ENCODE data around the gene C8G. TPM values are rescaled to one million over a fixed set of nuclear protein-coding genes. Genes with fewer than 3 reads are reported as not detected.

C8G gene
- total RNA-seq, 1 experiment from 2014 or later, result 2.9 TPM

DNA sequence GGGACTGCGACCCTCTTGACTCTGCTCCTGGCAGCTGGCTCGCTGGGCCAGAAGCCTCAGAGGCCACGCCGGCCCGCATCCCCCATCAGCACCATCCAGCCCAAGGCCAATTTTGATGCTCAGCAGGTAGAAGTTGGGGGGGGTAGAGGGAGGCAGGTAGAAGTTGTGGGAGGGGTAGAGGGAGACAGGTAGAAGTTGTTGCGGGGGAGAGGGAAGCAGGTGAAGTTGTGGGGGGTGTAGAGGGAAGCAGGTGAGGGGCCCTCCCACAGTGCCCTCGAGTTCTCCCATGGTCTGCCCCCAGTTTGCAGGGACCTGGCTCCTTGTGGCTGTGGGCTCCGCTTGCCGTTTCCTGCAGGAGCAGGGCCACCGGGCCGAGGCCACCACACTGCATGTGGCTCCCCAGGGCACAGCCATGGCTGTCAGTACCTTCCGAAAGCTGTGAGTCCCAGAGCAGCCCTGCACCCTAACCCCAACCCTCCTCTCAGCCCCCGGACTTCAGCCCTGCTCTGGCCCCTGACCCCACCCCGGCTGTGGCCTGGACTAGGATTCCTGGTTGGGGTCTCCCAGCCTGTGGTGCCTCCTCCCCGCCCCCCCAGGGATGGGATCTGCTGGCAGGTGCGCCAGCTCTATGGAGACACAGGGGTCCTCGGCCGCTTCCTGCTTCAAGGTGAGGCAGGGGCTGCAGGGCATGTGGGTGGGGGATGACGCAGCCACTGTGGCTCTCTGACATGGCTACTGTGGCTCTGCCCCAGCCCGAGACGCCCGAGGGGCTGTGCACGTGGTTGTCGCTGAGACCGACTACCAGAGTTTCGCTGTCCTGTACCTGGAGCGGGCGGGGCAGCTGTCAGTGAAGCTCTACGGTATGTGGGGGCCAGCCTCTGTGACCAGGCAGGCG, 537 bp downstream of the C8G start:
- POLR2A ChIA-PET, result interaction anchor here (0.5 kb wide), 1 partner anchor 58 kb away, joined by 3 read pairs; no protein-coding TSS in a partner anchor
- TF ChIP-seq SIN3A (IDR thresholded peaks at IDR 0.05; ENCODE audit: borderline replicate concordance, insufficient read depth, low read depth, low read length), result no peak
- TF ChIP-seq, protein P1, sequence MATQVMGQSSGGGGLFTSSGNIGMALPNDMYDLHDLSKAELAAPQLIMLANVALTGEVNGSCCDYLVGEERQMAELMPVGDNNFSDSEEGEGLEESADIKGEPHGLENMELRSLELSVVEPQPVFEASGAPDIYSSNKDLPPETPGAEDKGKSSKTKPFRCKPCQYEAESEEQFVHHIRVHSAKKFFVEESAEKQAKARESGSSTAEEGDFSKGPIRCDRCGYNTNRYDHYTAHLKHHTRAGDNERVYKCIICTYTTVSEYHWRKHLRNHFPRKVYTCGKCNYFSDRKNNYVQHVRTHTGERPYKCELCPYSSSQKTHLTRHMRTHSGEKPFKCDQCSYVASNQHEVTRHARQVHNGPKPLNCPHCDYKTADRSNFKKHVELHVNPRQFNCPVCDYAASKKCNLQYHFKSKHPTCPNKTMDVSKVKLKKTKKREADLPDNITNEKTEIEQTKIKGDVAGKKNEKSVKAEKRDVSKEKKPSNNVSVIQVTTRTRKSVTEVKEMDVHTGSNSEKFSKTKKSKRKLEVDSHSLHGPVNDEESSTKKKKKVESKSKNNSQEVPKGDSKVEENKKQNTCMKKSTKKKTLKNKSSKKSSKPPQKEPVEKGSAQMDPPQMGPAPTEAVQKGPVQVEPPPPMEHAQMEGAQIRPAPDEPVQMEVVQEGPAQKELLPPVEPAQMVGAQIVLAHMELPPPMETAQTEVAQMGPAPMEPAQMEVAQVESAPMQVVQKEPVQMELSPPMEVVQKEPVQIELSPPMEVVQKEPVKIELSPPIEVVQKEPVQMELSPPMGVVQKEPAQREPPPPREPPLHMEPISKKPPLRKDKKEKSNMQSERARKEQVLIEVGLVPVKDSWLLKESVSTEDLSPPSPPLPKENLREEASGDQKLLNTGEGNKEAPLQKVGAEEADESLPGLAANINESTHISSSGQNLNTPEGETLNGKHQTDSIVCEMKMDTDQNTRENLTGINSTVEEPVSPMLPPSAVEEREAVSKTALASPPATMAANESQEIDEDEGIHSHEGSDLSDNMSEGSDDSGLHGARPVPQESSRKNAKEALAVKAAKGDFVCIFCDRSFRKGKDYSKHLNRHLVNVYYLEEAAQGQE (IDR thresholded peaks at IDR 0.05; ENCODE audit: insufficient read depth in 1 of 2, low read depth in 2 of 2, low read length in 1 of 2), result no peak
- no peak for TF ChIP-seq TCF7L2 (IDR thresholded peaks at IDR 0.05; ENCODE audit: low read depth, low read length)
- TF ChIP-seq, protein P2, sequence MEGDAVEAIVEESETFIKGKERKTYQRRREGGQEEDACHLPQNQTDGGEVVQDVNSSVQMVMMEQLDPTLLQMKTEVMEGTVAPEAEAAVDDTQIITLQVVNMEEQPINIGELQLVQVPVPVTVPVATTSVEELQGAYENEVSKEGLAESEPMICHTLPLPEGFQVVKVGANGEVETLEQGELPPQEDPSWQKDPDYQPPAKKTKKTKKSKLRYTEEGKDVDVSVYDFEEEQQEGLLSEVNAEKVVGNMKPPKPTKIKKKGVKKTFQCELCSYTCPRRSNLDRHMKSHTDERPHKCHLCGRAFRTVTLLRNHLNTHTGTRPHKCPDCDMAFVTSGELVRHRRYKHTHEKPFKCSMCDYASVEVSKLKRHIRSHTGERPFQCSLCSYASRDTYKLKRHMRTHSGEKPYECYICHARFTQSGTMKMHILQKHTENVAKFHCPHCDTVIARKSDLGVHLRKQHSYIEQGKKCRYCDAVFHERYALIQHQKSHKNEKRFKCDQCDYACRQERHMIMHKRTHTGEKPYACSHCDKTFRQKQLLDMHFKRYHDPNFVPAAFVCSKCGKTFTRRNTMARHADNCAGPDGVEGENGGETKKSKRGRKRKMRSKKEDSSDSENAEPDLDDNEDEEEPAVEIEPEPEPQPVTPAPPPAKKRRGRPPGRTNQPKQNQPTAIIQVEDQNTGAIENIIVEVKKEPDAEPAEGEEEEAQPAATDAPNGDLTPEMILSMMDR (IDR thresholded peaks at IDR 0.05), result no peak
- no peak for TF ChIP-seq POLR2AphosphoS5 (IDR thresholded peaks at IDR 0.05; ENCODE audit: low read depth, low read length)
- no peaks in the 10 kb centered on the region for H3K27me3 ChIP-seq (ENCODE audit: control insufficient read depth, insufficient read depth, low read length)
- peaks cover 29% of the 10 kb centered on the region for H3K4me1 ChIP-seq (ENCODE audit: control insufficient read depth, insufficient read depth, low read length)
- H3K36me3 ChIP-seq (ENCODE audit: control insufficient read depth, insufficient read depth, low read length), result peaks cover 7% of the 10 kb centered on the region; the same call in 1 of the 2 replicates
- in situ Hi-C loops (cut with HindIII; ENCODE audit: low pct_unique_long_range_greater_than_20kb, low sequenced_read_pairs), result no loop called here
- no peaks in the 10 kb centered on the region for H3K9me3 ChIP-seq (ENCODE audit: control insufficient read depth, insufficient read depth, low read depth, low read length)
- H3K27ac ChIP-seq (ENCODE audit: low read length), result peak overlapping the region; percentile 80
- BruUV-seq (replicated peaks), result no TSS peak
- CTCF ChIA-PET, result no interaction called here
- no peak overlapping the region for H3K4me3 ChIP-seq (ENCODE audit: low read depth in 2 of 2, low read length in 2 of 2)
- DNase-seq (ENCODE audit: low read depth, low spot score), result no peak
- no peak for ATAC-seq
- intact Hi-C loops (cut with micrococcal nuclease; ENCODE audit: unreplicated experiment), result loop anchor here (10.0 kb wide), 1 partner anchor 89 kb away; the partner anchor contains the start of gene FUT7

DNA sequence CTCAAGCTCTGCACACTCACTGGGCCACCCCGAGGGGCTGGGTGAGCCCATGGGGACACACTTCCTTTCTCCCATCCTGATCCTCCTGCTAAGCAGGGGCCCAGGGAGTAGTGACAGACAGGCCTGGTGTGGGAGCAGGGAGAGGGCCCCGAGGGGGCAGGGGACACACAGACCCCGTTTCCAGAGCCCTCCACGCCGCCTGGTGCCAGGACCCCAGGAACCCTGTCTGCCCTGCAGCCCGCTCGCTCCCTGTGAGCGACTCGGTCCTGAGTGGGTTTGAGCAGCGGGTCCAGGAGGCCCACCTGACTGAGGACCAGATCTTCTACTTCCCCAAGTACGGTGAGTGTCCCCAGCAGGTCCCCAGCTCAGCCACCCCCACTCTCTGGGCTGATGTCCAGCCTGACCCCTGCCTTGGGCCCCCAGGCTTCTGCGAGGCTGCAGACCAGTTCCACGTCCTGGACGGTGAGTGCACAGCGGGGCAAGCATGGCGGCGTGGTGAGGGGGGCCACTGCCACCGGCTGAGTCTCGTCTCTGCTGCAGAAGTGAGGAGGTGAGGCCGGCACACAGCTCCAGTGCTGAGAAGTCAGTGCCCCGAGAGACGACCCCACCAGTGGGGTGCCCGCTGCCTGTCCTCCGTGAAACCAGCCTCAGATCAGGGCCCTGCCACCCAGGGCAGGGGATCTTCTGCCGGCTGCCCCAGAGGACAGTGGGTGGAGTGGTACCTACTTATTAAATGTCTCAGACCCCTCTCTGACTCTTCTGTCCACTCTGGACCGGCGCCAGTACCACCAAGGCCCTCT, 1.4 kb downstream of the C8G start:
- BruUV-seq (replicated peaks), result no TSS peak
- peaks cover 33% of the 10 kb centered on the region for H3K4me1 ChIP-seq (ENCODE audit: control insufficient read depth, insufficient read depth, low read length)
- CTCF ChIA-PET, result interaction anchor here (2.1 kb wide), 1 partner anchor 83 kb away, joined by 14 read pairs; no protein-coding TSS in a partner anchor
- no peak overlapping the region for H3K27ac ChIP-seq (ENCODE audit: low read length)
- POLR2A ChIA-PET, result interaction anchor here (0.5 kb wide), 1 partner anchor 59 kb away, joined by 3 read pairs; no protein-coding TSS in a partner anchor
- in situ Hi-C loops (cut with HindIII; ENCODE audit: low pct_unique_long_range_greater_than_20kb, low sequenced_read_pairs) (no loop called here), intact Hi-C loops (cut with micrococcal nuclease; ENCODE audit: unreplicated experiment) (loop anchor here (10.0 kb wide), 1 partner anchor 88 kb away; the partner anchor contains the start of gene FUT7)
- no peaks in the 10 kb centered on the region for H3K27me3 ChIP-seq (ENCODE audit: control insufficient read depth, insufficient read depth, low read length)
- ATAC-seq (no peak), DNase-seq (ENCODE audit: low read depth, low spot score) (no peak)
- no peak overlapping the region for H3K4me3 ChIP-seq (ENCODE audit: low read depth in 2 of 2, low read length in 2 of 2)
- TF ChIP-seq POLR2AphosphoS5 (IDR thresholded peaks at IDR 0.05; ENCODE audit: low read depth, low read length), result no peak
- TF ChIP-seq, protein P1 (IDR thresholded peaks at IDR 0.05; ENCODE audit: insufficient read depth in 1 of 2, low read depth in 2 of 2, low read length in 1 of 2), result no peak
- TF ChIP-seq SIN3A (IDR thresholded peaks at IDR 0.05; ENCODE audit: borderline replicate concordance, insufficient read depth, low read depth, low read length), result no peak
- TF ChIP-seq, protein P2 (IDR thresholded peaks at IDR 0.05), result no peak
- TF ChIP-seq TCF7L2 (IDR thresholded peaks at IDR 0.05; ENCODE audit: low read depth, low read length), result no peak
- peaks cover 7% of the 10 kb centered on the region; the same call in 1 of the 2 replicates for H3K36me3 ChIP-seq (ENCODE audit: control insufficient read depth, insufficient read depth, low read length)
- no peaks in the 10 kb centered on the region for H3K9me3 ChIP-seq (ENCODE audit: control insufficient read depth, insufficient read depth, low read depth, low read length)
